B cell (primary cell): ENCODE measurements around the gene CKAP2. TPM values are rescaled to one million over a fixed set of nuclear protein-coding genes. Genes with fewer than 3 reads are reported as not detected.

ENCODE experiments used
- ATAC-seq: fragments of 200-7000 bp; cut with Tn5 transposase; one replicate; pipeline ENCODE4 v1.10.0; 2021; ENCODE audit warnings: low read depth, mild to moderate bottlenecking, moderate number of reproducible peaks, moderate library complexity
- CTCF ChIA-PET: fragments of 350-600 bp; sonication (Branson Sonifier 250); formaldehyde crosslinking; loops from one replicate; lab custom pipeline; 2021; ENCODE audit warnings: antibody characterized with exemption, inconsistent platforms; lab: Charles Lee
- POLR2A ChIA-PET: fragments of 350-600 bp; sonication (Branson Sonifier 250); formaldehyde crosslinking; loops from one replicate; lab custom pipeline; 2021; ENCODE audit warnings: antibody characterized with exemption; lab: Charles Lee
- DNase-seq: peaks from one replicate; pipeline ENCODE4 v3.0.0; 2013
- H2AFZ ChIP-seq: 2 replicates; pipeline ENCODE4 v1.6.1; 2012; ENCODE audit warnings: mild to moderate bottlenecking, low read depth, low read length; ENCODE audit not compliant: insufficient read depth, poor library complexity, severe bottlenecking
- H3K27ac ChIP-seq, 2 donors: 1 replicate in 1 of 2; 2 replicates in 1 of 2; pipeline ENCODE4 v1.5.1; 2012 to 2013; ENCODE audit warnings: low read length in 2 of 2, mild to moderate bottlenecking in 2 of 2, moderate library complexity in 1 of 2
- H3K27me3 ChIP-seq, 4 experiments: fragments of 200-600 bp in 1 of 4; sonication (generic) in 1 of 4; replicated peaks in 1 of 4; 1 replicate in 2 of 4; 2 replicates in 2 of 4; pipeline versions ENCODE4 v1.6.1 to v1.7.0; 2013 to 2016; ENCODE audit warnings: low read length in 3 of 4, mild to moderate bottlenecking in 2 of 4, mixed read lengths in 1 of 4, moderate library complexity in 1 of 4; ENCODE audit not compliant: insufficient read depth in 4 of 4, control insufficient read depth in 3 of 4; ENCODE audit errors: control extremely low read depth in 1 of 4
- H3K36me3 ChIP-seq, 2 experiments: replicated peaks in 1 of 2; 1 replicate in 1 of 2; 2 replicates in 1 of 2; pipeline versions ENCODE4 v1.6.1 to v1.7.1; 2013; ENCODE audit warnings: low read length in 1 of 2; ENCODE audit not compliant: insufficient read depth in 2 of 2, control insufficient read depth in 1 of 2; ENCODE audit errors: control extremely low read depth in 1 of 2, extremely low read depth in 1 of 2
- H3K4me1 ChIP-seq, 2 donors: fragments of 200-600 bp in 1 of 2; sonication (generic) in 1 of 2; 1 replicate in 1 of 2; 2 replicates in 1 of 2; pipeline versions ENCODE4 v1.5.1 to v1.6.1; 2013 to 2017; ENCODE audit warnings: low read length in 2 of 2; ENCODE audit not compliant: control insufficient read depth in 2 of 2, insufficient read depth in 2 of 2
- H3K4me2 ChIP-seq: replicated peaks from 2 replicates; pipeline ENCODE3; 2012; ENCODE audit warnings: mild to moderate bottlenecking, low read depth, low read length; ENCODE audit not compliant: poor library complexity, severe bottlenecking
- H3K4me3 ChIP-seq, 5 experiments: fragments of 200-600 bp in 1 of 5; sonication (generic) in 1 of 5; 1 replicate in 3 of 5; 2 replicates in 2 of 5; pipeline versions ENCODE4 v1.5.1 to v1.7.0; 2011 to 2016; ENCODE audit warnings: low read length in 4 of 5, mild to moderate bottlenecking in 4 of 5, low read depth in 2 of 5, control low read depth in 1 of 5, moderate library complexity in 1 of 5; ENCODE audit not compliant: insufficient read depth in 1 of 5; ENCODE audit errors: control extremely low read depth in 1 of 5, extremely low read depth in 1 of 5
- H3K79me2 ChIP-seq: fragments of 200-600 bp; sonication (generic); one replicate; pipeline ENCODE4 v1.6.0; 2016; ENCODE audit warnings: low read length; ENCODE audit not compliant: control insufficient read depth, insufficient read depth
- H3K9ac ChIP-seq: fragments of 200-600 bp; sonication (generic); 2 replicates; pipeline ENCODE4 v1.6.1; 2017; ENCODE audit warnings: mild to moderate bottlenecking, low read length, moderate library complexity
- H3K9me3 ChIP-seq, 3 donors: one replicate each; pipeline versions ENCODE4 v1.6.1 to v1.7.1; 2013; ENCODE audit warnings: low read length in 2 of 3; ENCODE audit not compliant: control insufficient read depth in 2 of 3, insufficient read depth in 1 of 3; ENCODE audit errors: control extremely low read depth in 1 of 3
- H4K20me1 ChIP-seq: 2 replicates; pipeline ENCODE4 v1.6.0; 2012; ENCODE audit warnings: mild to moderate bottlenecking, low read length; ENCODE audit not compliant: insufficient read depth, control insufficient read depth, poor library complexity, severe bottlenecking
- H3K27ac Mint-ChIP-seq: one replicate; pipeline ENCODE4 v1.8.0; 2021; ENCODE audit warnings: mixed read lengths
- H3K27me3 Mint-ChIP-seq: one replicate; pipeline ENCODE4 v1.8.0; 2021; ENCODE audit warnings: mixed read lengths
- H3K4me1 Mint-ChIP-seq: one replicate; pipeline ENCODE4 v1.8.0; 2021; ENCODE audit warnings: mixed read lengths
- H3K4me3 Mint-ChIP-seq: one replicate; pipeline ENCODE4 v1.8.0; 2021; ENCODE audit warnings: mixed read lengths
- H3K9me3 Mint-ChIP-seq: one replicate; pipeline ENCODE4 v1.8.0; 2022; ENCODE audit warnings: mixed read lengths; ENCODE audit not compliant: insufficient read depth
- EZH2 ChIP-seq: IDR thresholded peaks from 2 replicates; pipeline ENCODE4 v1.6.1; 2012; ENCODE audit warnings: borderline replicate concordance, low read depth, mild to moderate bottlenecking, moderate library complexity, low read length; ENCODE audit not compliant: insufficient read depth, poor library complexity, severe bottlenecking
- WGBS: methylation state at CpG from one replicate; pipeline ENCODE4 v1.1.5; 2013; ENCODE audit warnings: missing lambda C conversion rate; ENCODE audit not compliant: insufficient coverage; 5-methylcytosine and 5-hydroxymethylcytosine counted together
- intact Hi-C: fragments of 100-400 bp; cut with micrococcal nuclease; formaldehyde crosslinking; loops from one replicate; pipeline ENCODE4 v1.10.0; 2022
- polyA plus RNA-seq: library from polyadenylated mRNA; depleted of rRNA; stranded (reverse); fragments of >200 nt; gene quantifications from 2 replicates; pipeline ENCODE4 v1.2.3, GENCODE V29; 2012
- total RNA-seq, 2 donors: library from RNA; stranded (reverse); fragments of 120-200 nt in 1 of 2; gene quantifications; 1 replicate in 1 of 2; 2 replicates in 1 of 2; pipeline versions ENCODE4 v1.2.3 to v1.2.4, GENCODE V29; 2013 to 2022
- TF ChIP-seq, protein P1 (sequence below): fragments of 200-600 bp; IDR thresholded peaks from one replicate; pipeline ENCODE4 v1.8.0; 2022; ENCODE audit warnings: antibody characterized with exemption, mild to moderate bottlenecking

CKAP2 gene
- total and polyA plus RNA-seq, 2 donors (not counting 1 experiment from before 2014, with no cell fraction given), result 5.4 to 22.1 TPM

DNA sequence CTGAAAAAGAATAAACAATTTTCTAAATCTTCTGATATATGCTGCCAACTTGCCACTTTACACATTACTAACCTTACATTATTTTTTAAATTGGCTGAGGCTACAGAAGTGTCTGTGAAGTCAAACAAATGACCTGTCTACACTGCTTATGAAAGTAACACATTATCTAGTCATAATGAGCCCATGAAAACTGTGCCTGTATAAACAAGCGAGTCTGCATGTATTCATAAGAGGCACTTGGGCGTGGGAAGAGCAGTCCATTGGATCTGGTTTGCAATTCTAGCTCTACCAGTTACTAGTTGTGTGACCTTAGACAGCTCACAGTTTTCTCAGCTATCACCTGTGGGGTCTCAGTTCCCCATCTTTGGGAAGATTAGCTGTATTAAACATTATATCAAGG is 7.9 kb upstream of the CKAP2 start:
- POLR2A ChIA-PET, result no interaction called here
- Histone ChIP-seq H3K79me2 (peaks cover 60% of the 10 kb centered on the region), H3K36me3 (peaks cover 0 to 12% of the 10 kb centered on the region in 2 experiments), H3K27ac (no peak overlapping the region), H3K9me3 (no peaks in the 10 kb centered on the region), H3K4me1 (peaks cover 18 to 20% of the 10 kb centered on the region in 2 donors), H3K9ac (no peak overlapping the region), H3K4me2 (no peak overlapping the region), H3K27me3 (no peaks in the 10 kb centered on the region), H2AFZ (no peak overlapping the region), H3K4me3 (no peak overlapping the region), H4K20me1 (peaks cover 11% of the 10 kb centered on the region)
- TF ChIP-seq, protein P1, sequence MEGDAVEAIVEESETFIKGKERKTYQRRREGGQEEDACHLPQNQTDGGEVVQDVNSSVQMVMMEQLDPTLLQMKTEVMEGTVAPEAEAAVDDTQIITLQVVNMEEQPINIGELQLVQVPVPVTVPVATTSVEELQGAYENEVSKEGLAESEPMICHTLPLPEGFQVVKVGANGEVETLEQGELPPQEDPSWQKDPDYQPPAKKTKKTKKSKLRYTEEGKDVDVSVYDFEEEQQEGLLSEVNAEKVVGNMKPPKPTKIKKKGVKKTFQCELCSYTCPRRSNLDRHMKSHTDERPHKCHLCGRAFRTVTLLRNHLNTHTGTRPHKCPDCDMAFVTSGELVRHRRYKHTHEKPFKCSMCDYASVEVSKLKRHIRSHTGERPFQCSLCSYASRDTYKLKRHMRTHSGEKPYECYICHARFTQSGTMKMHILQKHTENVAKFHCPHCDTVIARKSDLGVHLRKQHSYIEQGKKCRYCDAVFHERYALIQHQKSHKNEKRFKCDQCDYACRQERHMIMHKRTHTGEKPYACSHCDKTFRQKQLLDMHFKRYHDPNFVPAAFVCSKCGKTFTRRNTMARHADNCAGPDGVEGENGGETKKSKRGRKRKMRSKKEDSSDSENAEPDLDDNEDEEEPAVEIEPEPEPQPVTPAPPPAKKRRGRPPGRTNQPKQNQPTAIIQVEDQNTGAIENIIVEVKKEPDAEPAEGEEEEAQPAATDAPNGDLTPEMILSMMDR, result no peak
- no peak for TF ChIP-seq EZH2
- ATAC-seq (no peak), DNase-seq (no peak)
- H3K4me1 Mint-ChIP-seq, result peaks cover 28% of the 10 kb centered on the region
- CTCF ChIA-PET, result interaction anchor here (0.7 to 1.6 kb wide), 3 partner anchors 14 to 635 kb away, joined by 3 to 6 read pairs (median 4); no protein-coding TSS in a partner anchor
- no peaks in the 10 kb centered on the region for H3K27me3 Mint-ChIP-seq
- intact Hi-C loops, result no loop called here
- no peak overlapping the region for H3K27ac Mint-ChIP-seq
- H3K4me3 Mint-ChIP-seq, result no peak overlapping the region
- no peaks in the 10 kb centered on the region for H3K9me3 Mint-ChIP-seq
- 83% methylated on average over 1 of the region's 2 CpGs for WGBS

DNA sequence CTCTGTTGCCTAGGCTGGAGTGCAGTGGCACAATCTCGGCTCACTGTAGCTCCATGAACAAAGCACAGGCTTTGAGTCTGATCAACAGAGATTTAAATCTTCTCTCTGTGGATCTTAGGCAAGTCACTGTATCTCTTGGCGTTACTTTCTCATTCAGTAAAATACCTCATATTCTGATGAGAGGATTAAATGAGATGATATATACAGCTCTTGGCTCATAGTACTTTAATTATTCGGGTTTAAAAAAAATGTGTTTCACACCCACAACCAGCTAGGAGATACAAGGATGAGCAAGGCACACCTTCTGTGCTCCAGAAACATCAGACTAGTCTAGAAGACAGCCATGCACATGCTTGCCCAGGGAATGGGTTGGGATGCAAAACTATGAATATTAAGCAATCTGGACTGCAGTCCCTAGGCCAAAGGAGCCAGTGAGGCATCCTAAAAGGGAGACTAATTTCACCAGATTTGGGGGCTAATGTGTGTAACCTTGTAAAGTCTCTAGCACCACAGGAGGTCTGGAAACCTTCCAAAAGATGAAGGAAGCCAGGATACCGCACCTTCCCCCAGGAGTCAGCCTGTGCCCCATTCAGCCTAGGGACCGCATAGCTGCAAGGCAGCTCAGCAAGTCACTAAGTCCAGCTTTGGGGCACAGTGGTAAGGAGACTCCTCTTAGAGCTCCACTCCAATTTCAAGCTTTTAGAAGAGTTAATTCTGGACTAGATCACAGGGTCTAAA is 7.3 kb upstream of the CKAP2 start:
- H3K9me3 ChIP-seq, result no peaks in the 10 kb centered on the region
- no peak for TF ChIP-seq EZH2
- TF ChIP-seq, protein P1, result no peak
- CTCF ChIA-PET, result interaction anchor here (0.7 to 3.8 kb wide), 7 partner anchors 9 to 635 kb away, joined by 3 to 25 read pairs (median 4); partner anchors contain the start of gene SUGT1
- H3K27me3 Mint-ChIP-seq, result no peaks in the 10 kb centered on the region
- intact Hi-C loops, result no loop called here
- H3K4me1 ChIP-seq, result peaks cover 18 to 20% of the 10 kb centered on the region in 2 donors
- H3K4me3 ChIP-seq, result no peak overlapping the region
- H2AFZ ChIP-seq, result no peak overlapping the region
- H3K9ac ChIP-seq, result no peak overlapping the region
- peaks cover 11% of the 10 kb centered on the region for H4K20me1 ChIP-seq
- H3K9me3 Mint-ChIP-seq, result no peaks in the 10 kb centered on the region
- ATAC-seq, result no peak
- no peak overlapping the region for H3K27ac ChIP-seq
- H3K4me1 Mint-ChIP-seq, result peaks cover 28% of the 10 kb centered on the region
- H3K27ac Mint-ChIP-seq, result no peak overlapping the region
- POLR2A ChIA-PET, result no interaction called here
- no peak overlapping the region for H3K4me3 Mint-ChIP-seq
- peak overlapping the region; percentile 78 for H3K4me2 ChIP-seq
- no peaks in the 10 kb centered on the region for H3K27me3 ChIP-seq
- DNase-seq, result no peak
- WGBS, result 33% methylated on average over 1 of the region's 5 CpGs
- peaks cover 0 to 12% of the 10 kb centered on the region in 2 experiments for H3K36me3 ChIP-seq
- H3K79me2 ChIP-seq, result peaks cover 57% of the 10 kb centered on the region
